Psoas muscle (tissue), 8 donors: Measurements from ENCODE around the gene EPHA1. TPM values are rescaled to one million over a fixed set of nuclear protein-coding genes. Genes with fewer than 3 reads are reported as not detected.

Experiments
- ATAC-seq, 4 donors: fragments of 200-7000 bp; cut with Tn5 transposase; one replicate each; pipeline ENCODE4 v1.9.1; 2020; ENCODE audit warnings: moderate library complexity in 3 of 4, mild to moderate bottlenecking in 2 of 4
- DNase-seq, 2 donors: peaks; one replicate each; pipeline ENCODE4 v3.0.0-alpha.2; 2020
- H3K27ac ChIP-seq: fragments of 200-600 bp; one replicate; pipeline ENCODE4 v1.8.0; 2022
- H3K27me3 ChIP-seq, 3 donors: fragments of 200-600 bp in 1 of 3; one replicate each; pipeline versions ENCODE4 v1.6.1 to v1.8.0; 2013 to 2022; ENCODE audit warnings: low read length in 2 of 3, mild to moderate bottlenecking in 2 of 3, moderate library complexity in 1 of 3; ENCODE audit not compliant: insufficient read depth in 3 of 3
- H3K36me3 ChIP-seq, 2 donors: fragments of 200-600 bp in 1 of 2; one replicate each; pipeline versions ENCODE4 v1.6.1 to v1.8.0; 2013 to 2022; ENCODE audit warnings: low read depth in 1 of 2, mild to moderate bottlenecking in 1 of 2, moderate library complexity in 1 of 2; ENCODE audit not compliant: insufficient read depth in 1 of 2
- H3K4me1 ChIP-seq: fragments of 200-600 bp; one replicate; pipeline ENCODE4 v1.8.0; 2022
- H3K4me3 ChIP-seq: fragments of 200-600 bp; one replicate; pipeline ENCODE4 v1.8.0; 2022; ENCODE audit warnings: mild to moderate bottlenecking
- H3K9me3 ChIP-seq: fragments of 200-600 bp; one replicate; pipeline ENCODE4 v1.8.0; 2022
- CTCF ChIP-seq: fragments of 200-600 bp; IDR thresholded peaks from one replicate; pipeline ENCODE4 v1.8.0; 2022; ENCODE audit warnings: antibody characterized with exemption
- WGBS, 3 donors: extraction: QIAGEN DNeasy Blood & Tissue Kit; methylation state at CpG; one replicate each; pipeline versions ENCODE4 v1.1.6 to v1.1.7; 2013; 5-methylcytosine and 5-hydroxymethylcytosine counted together
- intact Hi-C, 2 donors: fragments of 100-400 bp; cut with DNase I; formaldehyde crosslinking; loops; one replicate each; pipeline versions ENCODE4 v1.11.0 to v1.14.2; 2022
- long read RNA-seq, 2 donors: library from polyadenylated mRNA; unstranded; transcript quantifications; one replicate each; pipeline ENCODE4 v2.0.0, GENCODE V29; 2021
- polyA plus RNA-seq, 3 donors: library from polyadenylated mRNA; stranded (reverse); fragments of 200-250 nt; gene quantifications; one replicate each; pipeline ENCODE4 v1.2.3, GENCODE V29; 2013
- total RNA-seq, 4 donors: library from RNA; stranded (reverse); fragmentation: NEBNext Ultra II Directional in 2 of 4; extraction: Animal tissue kit (Norgen Biotek cat#: 25700) in 2 of 4; gene quantifications; one replicate each; pipeline versions ENCODE4 v1.2.1 to v1.2.4, GENCODE V29; 2021 to 2023
- donor health status: healthy with polysubstance abuse.
- donor health status: DM: no; HTN: no; CAD: no; lungs with moderate emphysema.
- donor health status: Bipolar disorder and iron deficiency.
- donor health status: healthy.
- donor health status: DM: yes; HTN: yes; CAD: no.
- donor health status: DM: no; HTN: no; CAD: no.
- donor health status: DM: no; HTN: no; CAD: no.
- donor health status: DM: yes; HTN: yes; CAD: no.

Gene EPHA1
- under 1 TPM in 2 of 4 donors, not detected in 2; 0.28 to 0.38 TPM for total RNA-seq
- under 1 TPM in 2 of 3 donors, not detected in 1; 0.07 to 0.12 TPM for polyA plus RNA-seq
- long read RNA-seq, donor 1: 0 reads
- long read RNA-seq, donor 2, partial matches to known transcripts: 1 of 4 reads
- long read RNA-seq, donor 2, other reads (novel, unspliced or antisense): 3 of 4 reads

- DNase-seq (no peak), ATAC-seq (no peak)
- TF ChIP-seq CTCF: no peak
- H3K9me3 ChIP-seq: no peaks in the 10 kb centered on the region
- H3K4me3 ChIP-seq: no peak within 1 kb of the TSS
- no peaks in the 10 kb centered on the region for H3K36me3 ChIP-seq
- H3K27ac ChIP-seq: no peak within 1 kb of the TSS
- H3K27me3 ChIP-seq: no peaks in the 10 kb centered on the region
- WGBS, 3 donors: 23 to 40% (median 33%) methylated on average over 13 to 39 of the region's 39 CpGs
- no peaks in the 10 kb centered on the region for H3K4me1 ChIP-seq
- intact Hi-C loops: loop anchor here in 1 of 2 donors (5.0 kb wide), 1 partner anchor 617 kb away; no protein-coding TSS in a partner anchor
These were observed at the start of gene EPHA1 for GRCh38 chr7:143408686-143409561. TSS of gene EPHA1 (minus strand) at chr7:143408856. CDS start at chr7:143408805, 51 bp downstream.

- Histone ChIP-seq H3K4me3 (no peak overlapping the region), H3K9me3 (no peaks in the 10 kb centered on the region), H3K27me3 (no peaks in the 10 kb centered on the region), H3K36me3 (no peaks in the 10 kb centered on the region), H3K4me1 (no peaks in the 10 kb centered on the region), H3K27ac (no peak overlapping the region)
- no peak for ATAC-seq
- intact Hi-C loops: no loop called here
- DNase-seq: no peak
- TF ChIP-seq CTCF: no peak
- WGBS, 3 donors: 83 to 90% (median 88%) methylated on average over 3 of the region's 3 CpGs
These were observed 49.6 kb upstream of the EPHA1 start for GRCh38 chr7:143458263-143458662.

- peaks cover 0 to 2% (median 0%) of the 10 kb centered on the region in 3 donors for H3K27me3 ChIP-seq
- no peaks in the 10 kb centered on the region for H3K4me1 ChIP-seq
- H3K27ac ChIP-seq: no peak overlapping the region
- ATAC-seq (no peak), DNase-seq (no peak)
- no peak for TF ChIP-seq CTCF
- H3K4me3 ChIP-seq: no peak overlapping the region
- 77 to 85% (median 83%) methylated on average over 4 of the region's 4 CpGs for WGBS, 3 donors
- H3K36me3 ChIP-seq: no peaks in the 10 kb centered on the region
- H3K9me3 ChIP-seq: no peaks in the 10 kb centered on the region
- intact Hi-C loops: no loop called here
These were observed 48.5 kb upstream of the EPHA1 start for GRCh38 chr7:143456992-143457793.

- ATAC-seq (no peak), DNase-seq (no peak)
- 77 to 90% (median 88%) methylated on average over 4 of the region's 4 CpGs for WGBS, 3 donors
- TF ChIP-seq CTCF: no peak
- peaks cover 0 to 4% (median 0%) of the 10 kb centered on the region in 3 donors for H3K27me3 ChIP-seq
- H3K4me3 ChIP-seq: no peak overlapping the region
- H3K27ac ChIP-seq: no peak overlapping the region
- intact Hi-C loops: no loop called here
- H3K4me1 ChIP-seq: no peaks in the 10 kb centered on the region
- H3K36me3 ChIP-seq: no peaks in the 10 kb centered on the region
- no peaks in the 10 kb centered on the region for H3K9me3 ChIP-seq
These were observed 47.3 kb upstream of the EPHA1 start for GRCh38 chr7:143455942-143456341.
